Endothelial cell (in vitro differentiated cells): ENCODE measurements around the gene GGA1. TPM values are rescaled to one million over a fixed set of nuclear protein-coding genes. Genes with fewer than 3 reads are reported as not detected.

Experiments
- DNase-seq: peaks from one replicate; pipeline ENCODE4 v3.0.0; 2021; ENCODE audit warnings: low spot score
- H3K27ac Mint-ChIP-seq: one replicate; pipeline ENCODE4 v1.8.0; 2021; ENCODE audit warnings: mixed read lengths, inconsistent platforms; ENCODE audit not compliant: unreplicated experiment
- H3K27me3 Mint-ChIP-seq: one replicate; pipeline ENCODE4 v1.8.0; 2021; ENCODE audit warnings: mild to moderate bottlenecking, moderate library complexity, mixed read lengths, inconsistent platforms; ENCODE audit not compliant: unreplicated experiment
- H3K36me3 Mint-ChIP-seq: one replicate; pipeline ENCODE4 v1.8.0; 2021; ENCODE audit warnings: mild to moderate bottlenecking, low read depth, mixed read lengths, inconsistent platforms; ENCODE audit not compliant: unreplicated experiment
- H3K4me1 Mint-ChIP-seq: one replicate; pipeline ENCODE4 v1.8.0; 2021; ENCODE audit warnings: mild to moderate bottlenecking, mixed read lengths, inconsistent platforms; ENCODE audit not compliant: unreplicated experiment
- H3K4me3 Mint-ChIP-seq: one replicate; pipeline ENCODE4 v1.8.0; 2021; ENCODE audit warnings: mild to moderate bottlenecking, mixed read lengths, inconsistent platforms; ENCODE audit not compliant: unreplicated experiment
- H3K9me3 Mint-ChIP-seq: one replicate; pipeline ENCODE4 v1.8.0; 2021; ENCODE audit warnings: mixed read lengths, inconsistent platforms; ENCODE audit not compliant: unreplicated experiment
- total RNA-seq: library from RNA; stranded (reverse); fragmentation: NEBNext Ultra II Directional; extraction: Animal tissue kit (Norgen Biotek cat#: 25700); gene quantifications from one replicate; pipeline ENCODE4 v1.2.1, GENCODE V29; 2021; ENCODE audit not compliant: unreplicated experiment
- TF ChIP-seq, protein P1 (sequence below): fragments of 200-600 bp; sonication (generic); IDR thresholded peaks from one replicate; pipeline ENCODE4 v1.5.0; 2021; ENCODE audit warnings: antibody characterized with exemption; ENCODE audit not compliant: unreplicated experiment

GGA1 gene
- total RNA-seq, 1 donor from 2014 or later, result 63.6 TPM

DNA sequence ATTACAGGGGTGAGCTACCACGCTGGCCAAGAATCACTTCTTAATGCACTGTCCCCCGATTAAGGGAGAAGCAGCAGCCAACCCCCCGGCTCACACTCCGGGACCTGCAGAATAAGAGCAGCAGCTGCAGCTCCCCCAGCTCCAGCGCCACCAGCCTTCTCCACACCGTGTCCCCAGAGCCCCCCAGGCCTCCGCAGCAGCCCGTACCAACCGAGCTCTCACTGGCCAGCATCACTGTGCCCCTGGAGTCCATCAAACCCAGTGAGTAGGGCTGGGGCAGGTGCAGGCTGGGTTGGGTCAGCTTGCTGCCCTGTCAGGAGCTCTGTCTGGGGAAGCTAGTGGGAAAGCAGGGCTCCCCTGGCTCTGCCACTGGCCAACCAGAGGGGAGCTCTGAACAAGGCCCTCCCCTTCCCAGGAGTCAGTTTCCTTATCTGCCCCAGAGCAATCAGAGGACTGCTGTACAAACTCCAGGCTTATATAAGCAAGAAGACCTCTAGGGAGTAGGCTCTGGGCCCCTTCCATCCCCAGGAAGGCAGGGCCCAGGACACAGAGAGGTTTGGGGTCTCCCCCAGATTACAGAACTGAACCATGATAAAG, 22.3 kb downstream of the GGA1 start:
- Mint-ChIP-seq H3K27me3 (peaks cover 5% of the 10 kb centered on the region), H3K4me1 (peaks cover 24% of the 10 kb centered on the region), H3K27ac (no peak overlapping the region), H3K9me3 (no peaks in the 10 kb centered on the region), H3K4me3 (peak overlapping the region; percentile 25), H3K36me3 (peaks cover 3% of the 10 kb centered on the region)
- TF ChIP-seq, protein P1, sequence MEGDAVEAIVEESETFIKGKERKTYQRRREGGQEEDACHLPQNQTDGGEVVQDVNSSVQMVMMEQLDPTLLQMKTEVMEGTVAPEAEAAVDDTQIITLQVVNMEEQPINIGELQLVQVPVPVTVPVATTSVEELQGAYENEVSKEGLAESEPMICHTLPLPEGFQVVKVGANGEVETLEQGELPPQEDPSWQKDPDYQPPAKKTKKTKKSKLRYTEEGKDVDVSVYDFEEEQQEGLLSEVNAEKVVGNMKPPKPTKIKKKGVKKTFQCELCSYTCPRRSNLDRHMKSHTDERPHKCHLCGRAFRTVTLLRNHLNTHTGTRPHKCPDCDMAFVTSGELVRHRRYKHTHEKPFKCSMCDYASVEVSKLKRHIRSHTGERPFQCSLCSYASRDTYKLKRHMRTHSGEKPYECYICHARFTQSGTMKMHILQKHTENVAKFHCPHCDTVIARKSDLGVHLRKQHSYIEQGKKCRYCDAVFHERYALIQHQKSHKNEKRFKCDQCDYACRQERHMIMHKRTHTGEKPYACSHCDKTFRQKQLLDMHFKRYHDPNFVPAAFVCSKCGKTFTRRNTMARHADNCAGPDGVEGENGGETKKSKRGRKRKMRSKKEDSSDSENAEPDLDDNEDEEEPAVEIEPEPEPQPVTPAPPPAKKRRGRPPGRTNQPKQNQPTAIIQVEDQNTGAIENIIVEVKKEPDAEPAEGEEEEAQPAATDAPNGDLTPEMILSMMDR, result no peak
- no peak for DNase-seq

DNA sequence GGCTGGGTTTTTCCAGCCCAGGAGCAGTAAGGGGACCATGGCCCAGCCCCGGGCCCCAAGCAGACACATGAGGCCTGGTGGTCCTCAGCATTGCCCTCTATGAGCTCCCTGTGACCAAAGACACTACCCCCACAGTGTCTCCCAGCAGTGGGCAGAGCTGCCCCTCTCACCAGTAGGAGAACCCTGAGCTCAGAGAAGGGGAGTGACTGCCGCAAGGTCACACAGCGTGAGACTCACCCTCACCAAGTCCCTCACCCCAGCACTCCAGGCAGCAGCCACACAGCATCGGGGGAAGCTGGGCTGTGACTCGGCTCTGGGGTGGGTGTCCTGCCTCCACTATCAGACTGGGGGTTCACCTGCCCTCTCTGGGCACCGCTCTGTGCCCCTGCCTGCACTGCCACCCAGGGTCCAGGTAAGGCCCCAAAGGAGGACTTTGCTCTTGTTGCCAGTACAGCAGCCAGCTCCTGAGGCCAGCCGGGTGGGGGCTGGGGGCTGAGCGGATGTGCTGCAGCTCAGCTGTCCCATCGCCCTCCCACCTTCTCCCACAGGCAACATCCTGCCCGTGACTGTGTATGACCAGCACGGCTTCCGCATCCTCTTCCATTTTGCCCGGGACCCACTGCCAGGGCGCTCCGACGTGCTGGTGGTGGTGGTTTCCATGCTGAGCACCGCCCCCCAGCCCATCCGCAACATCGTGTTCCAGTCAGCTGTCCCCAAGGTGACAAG, 23.0 kb downstream of the GGA1 start:
- Mint-ChIP-seq H3K27me3 (peaks cover 5% of the 10 kb centered on the region), H3K27ac (no peak overlapping the region), H3K9me3 (no peaks in the 10 kb centered on the region), H3K36me3 (peaks cover 3% of the 10 kb centered on the region), H3K4me3 (peak overlapping the region; percentile 25), H3K4me1 (peaks cover 23% of the 10 kb centered on the region)
- DNase-seq, result no peak
- TF ChIP-seq, protein P1, result no peak

DNA sequence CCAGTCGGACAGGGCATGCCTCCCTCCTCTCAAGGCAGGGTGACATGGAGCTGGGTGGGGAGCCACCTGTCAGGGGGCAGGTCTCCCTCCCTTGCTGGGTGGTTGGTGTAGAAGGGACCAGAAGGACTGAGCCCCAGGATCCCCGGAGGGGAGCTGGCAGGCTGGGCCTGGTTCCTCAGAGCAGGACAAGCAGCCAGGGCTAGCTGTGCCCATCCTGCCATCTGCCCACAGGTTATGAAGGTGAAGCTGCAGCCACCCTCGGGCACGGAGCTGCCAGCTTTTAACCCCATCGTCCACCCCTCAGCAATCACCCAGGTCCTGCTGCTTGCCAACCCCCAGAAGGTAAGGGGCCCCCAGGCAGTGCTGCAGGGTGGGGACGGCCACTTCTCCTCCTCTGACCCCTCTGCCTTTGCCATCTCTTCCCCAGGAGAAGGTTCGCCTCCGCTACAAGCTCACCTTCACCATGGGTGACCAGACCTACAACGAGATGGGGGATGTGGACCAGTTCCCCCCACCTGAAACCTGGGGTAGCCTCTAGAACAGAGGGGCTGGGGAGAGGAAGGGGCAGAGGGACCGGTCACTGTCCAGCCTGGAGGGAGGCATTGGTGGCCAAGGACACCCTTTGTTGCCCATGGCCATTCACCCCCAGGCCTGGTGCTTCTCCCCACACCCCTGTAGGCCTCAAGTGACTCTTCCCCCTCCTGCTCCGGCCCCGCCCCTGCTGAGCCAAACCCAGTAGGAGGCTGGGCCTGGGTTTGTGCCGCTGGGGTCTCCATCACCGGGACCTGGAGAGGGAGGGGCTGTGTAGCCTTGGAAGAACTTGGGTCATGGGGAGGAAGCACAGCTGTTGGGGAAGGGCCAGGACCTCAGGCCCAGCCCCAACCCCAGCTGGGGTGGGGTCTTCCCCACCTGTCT, 23.8 kb downstream of the GGA1 start:
- Mint-ChIP-seq H3K4me1 (peaks cover 15% of the 10 kb centered on the region), H3K36me3 (peaks cover 3% of the 10 kb centered on the region), H3K4me3 (no peak overlapping the region), H3K27ac (no peak overlapping the region), H3K9me3 (no peaks in the 10 kb centered on the region), H3K27me3 (peaks cover 2% of the 10 kb centered on the region)
- TF ChIP-seq, protein P1, result no peak
- no peak for DNase-seq

DNA sequence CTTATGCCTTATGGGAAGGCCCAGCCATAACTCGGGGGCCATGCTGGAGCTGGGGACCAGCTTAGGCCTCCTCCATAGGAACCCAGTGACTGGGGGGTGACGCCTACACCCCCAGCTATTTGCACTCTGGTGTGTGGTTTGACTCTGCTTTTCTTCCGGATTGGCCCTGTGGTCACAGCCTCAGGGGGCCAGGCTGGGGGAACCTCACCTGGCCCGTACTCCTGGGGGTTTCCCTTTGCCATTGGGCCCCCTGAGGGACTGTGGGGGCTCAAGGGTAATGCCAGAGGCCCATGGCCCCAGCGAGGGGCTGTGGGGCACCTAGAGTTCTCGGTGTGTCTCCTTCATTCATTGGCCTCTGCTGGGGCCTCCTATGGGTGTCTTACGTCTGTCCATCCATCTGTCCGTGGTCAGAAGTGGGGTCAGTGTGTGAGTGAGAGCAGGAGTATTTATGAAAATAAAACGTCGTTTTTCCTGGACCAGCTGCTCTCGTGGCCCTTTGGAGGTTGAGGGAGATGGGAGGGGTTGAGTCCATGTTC, 24.5 kb downstream of the GGA1 start:
- TF ChIP-seq, protein P1, result no peak
- H3K27ac Mint-ChIP-seq, result no peak overlapping the region
- no peaks in the 10 kb centered on the region for H3K9me3 Mint-ChIP-seq
- H3K4me1 Mint-ChIP-seq, result peaks cover 15% of the 10 kb centered on the region
- H3K36me3 Mint-ChIP-seq, result peaks cover 3% of the 10 kb centered on the region
- DNase-seq, result no peak
- no peak overlapping the region for H3K4me3 Mint-ChIP-seq
- H3K27me3 Mint-ChIP-seq, result peaks cover 2% of the 10 kb centered on the region
